ENCODE measurements around the gene PRKCI.

DNA sequence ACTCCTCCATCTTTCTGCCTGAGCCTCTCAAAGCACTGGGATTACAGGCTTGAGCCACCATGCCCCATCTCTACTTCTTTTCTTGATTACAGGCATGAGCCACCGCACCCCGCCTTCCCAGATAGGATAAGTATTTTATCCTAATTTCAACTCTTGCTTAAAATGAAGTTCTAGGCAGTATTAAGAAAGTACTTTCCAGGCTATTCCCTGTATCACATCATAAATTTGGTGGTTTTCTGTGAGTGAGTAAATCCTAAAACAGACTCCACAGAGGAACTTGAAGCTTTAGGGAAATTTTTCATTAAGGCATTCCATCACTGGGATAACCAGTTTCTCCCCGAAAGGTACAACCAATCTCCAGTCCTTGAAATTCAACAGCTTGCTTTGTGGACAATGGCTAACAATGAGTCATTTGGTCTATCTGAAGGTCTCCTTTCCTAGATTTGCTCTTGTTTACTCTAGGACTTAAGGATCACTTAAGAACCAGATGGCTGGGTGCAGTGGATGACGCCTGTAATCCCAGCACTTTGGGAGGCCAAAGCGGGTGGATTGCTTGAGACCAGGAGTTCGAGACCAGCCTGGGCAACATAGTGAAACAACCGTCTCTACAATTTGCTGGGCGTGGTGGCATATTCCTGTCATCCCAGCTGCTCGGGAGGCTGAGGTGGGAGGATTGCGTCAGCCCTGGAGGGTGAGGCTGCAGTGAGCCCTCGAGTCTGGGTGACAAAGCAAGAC lies 85.6 kb downstream of the PRKCI start:
- TF ChIP-seq, protein P1, sequence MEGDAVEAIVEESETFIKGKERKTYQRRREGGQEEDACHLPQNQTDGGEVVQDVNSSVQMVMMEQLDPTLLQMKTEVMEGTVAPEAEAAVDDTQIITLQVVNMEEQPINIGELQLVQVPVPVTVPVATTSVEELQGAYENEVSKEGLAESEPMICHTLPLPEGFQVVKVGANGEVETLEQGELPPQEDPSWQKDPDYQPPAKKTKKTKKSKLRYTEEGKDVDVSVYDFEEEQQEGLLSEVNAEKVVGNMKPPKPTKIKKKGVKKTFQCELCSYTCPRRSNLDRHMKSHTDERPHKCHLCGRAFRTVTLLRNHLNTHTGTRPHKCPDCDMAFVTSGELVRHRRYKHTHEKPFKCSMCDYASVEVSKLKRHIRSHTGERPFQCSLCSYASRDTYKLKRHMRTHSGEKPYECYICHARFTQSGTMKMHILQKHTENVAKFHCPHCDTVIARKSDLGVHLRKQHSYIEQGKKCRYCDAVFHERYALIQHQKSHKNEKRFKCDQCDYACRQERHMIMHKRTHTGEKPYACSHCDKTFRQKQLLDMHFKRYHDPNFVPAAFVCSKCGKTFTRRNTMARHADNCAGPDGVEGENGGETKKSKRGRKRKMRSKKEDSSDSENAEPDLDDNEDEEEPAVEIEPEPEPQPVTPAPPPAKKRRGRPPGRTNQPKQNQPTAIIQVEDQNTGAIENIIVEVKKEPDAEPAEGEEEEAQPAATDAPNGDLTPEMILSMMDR (IDR thresholded peaks at IDR 0.05), result no peak
- no peak for TF ChIP-seq POLR2AphosphoS5 (IDR thresholded peaks at IDR 0.05)

Measured in suprapubic skin (tissue), 3 donors.